Melanocyte of skin (primary cell): Measurements from ENCODE around the gene THAP11. TPM values are rescaled to one million over a fixed set of nuclear protein-coding genes. Genes with fewer than 3 reads are reported as not detected.

Experiments
- small RNA-seq, 2 donors: library from RNA; depleted of rRNA; stranded (forward); fragments of <200 nt; gene quantifications; one replicate each; pipeline ENCODE3, GENCODE V24; 2012
- total RNA-seq, 2 donors: library from RNA; depleted of rRNA; stranded (reverse); fragments of >200 nt; gene quantifications; 2 replicates each; pipeline ENCODE4 v1.2.3, GENCODE V29; 2012

The THAP11 gene
- total RNA-seq, result 10 to 100 TPM; 26.5 to 40.0 TPM

DNA sequence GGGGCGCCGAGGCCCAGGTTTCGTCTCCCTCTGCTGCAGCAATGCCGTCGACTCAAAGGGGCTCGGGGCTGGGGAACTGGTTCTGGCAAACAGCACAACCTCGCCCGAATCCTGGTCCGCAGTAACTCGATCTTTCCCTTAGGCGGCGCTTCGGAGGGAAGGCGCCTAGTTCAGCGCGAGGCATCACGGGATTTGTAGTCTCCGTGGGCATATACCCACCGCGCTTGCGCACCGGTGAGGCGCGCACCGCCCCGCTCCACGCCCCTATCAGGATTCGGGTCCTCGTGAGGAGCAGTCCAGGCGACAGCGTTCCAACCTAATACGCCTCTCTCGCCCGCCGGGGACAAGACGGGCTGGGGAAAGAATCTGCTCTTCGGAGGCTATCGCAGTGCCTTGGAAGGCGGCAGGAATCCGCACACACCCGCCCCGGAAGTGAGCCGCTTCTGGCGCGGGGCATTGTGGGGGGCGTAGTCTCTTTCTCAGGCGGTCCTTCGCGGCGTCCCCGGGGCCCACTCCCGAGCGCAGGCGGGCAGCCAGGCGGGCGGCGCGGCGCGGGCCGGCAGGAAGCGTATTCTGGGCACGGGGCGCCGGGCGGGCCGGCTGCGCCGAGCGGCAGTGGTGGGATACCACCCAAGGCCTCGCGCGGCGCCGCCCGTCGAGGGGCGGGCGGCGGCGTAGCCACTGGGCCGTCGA is at the start of gene THAP11:
TSS of gene THAP11 (plus strand) at position 505 of the 693 bp plus-strand sequence. CDS start 235 bp downstream, outside the sequence.

DNA sequence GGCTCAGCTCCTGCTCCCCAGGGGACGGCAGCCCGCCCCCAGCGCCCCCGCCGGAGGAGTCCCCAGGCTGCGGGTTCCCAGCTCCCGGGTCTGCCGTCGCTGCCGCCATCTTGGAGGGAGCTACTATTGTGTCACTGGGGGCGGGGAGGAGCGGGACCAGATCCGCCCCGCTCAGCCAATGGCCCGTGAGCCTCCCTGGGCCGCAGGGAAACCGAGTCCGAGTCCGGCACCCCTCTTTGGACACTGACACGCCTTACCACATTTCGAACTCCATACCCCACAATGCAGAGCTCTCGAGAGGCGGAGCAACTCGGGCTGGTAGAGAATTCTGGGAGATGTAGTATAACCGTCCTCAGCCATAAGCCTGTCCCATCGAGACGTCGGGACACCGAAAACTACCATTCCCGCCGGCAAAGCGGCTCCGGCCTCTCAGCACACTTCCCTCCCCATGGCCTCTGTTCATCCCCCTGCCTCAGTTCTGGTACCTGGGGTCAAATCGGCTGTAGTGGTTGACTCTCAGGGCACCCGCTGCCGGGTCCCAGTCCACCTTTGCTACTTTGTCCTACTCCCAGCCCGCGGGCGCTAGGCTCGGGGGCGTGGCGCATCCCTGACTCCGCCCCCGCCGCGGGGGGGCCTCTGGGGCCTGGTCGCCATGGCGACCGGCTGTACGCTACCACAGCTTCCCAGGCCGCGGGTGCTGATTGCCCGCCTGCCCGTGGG is 35.5 kb upstream of the THAP11 start, which contains the start of the genes RANBP10 and TSNAXIP1:
TSS of gene RANBP10 (minus strand) at position 133 of the 720 bp plus-strand sequence. CDS start at position 109, 24 bp downstream.
TSS of gene TSNAXIP1 (plus strand) at position 462 of the 720 bp plus-strand sequence. CDS start 261 bp downstream, outside the sequence.

DNA sequence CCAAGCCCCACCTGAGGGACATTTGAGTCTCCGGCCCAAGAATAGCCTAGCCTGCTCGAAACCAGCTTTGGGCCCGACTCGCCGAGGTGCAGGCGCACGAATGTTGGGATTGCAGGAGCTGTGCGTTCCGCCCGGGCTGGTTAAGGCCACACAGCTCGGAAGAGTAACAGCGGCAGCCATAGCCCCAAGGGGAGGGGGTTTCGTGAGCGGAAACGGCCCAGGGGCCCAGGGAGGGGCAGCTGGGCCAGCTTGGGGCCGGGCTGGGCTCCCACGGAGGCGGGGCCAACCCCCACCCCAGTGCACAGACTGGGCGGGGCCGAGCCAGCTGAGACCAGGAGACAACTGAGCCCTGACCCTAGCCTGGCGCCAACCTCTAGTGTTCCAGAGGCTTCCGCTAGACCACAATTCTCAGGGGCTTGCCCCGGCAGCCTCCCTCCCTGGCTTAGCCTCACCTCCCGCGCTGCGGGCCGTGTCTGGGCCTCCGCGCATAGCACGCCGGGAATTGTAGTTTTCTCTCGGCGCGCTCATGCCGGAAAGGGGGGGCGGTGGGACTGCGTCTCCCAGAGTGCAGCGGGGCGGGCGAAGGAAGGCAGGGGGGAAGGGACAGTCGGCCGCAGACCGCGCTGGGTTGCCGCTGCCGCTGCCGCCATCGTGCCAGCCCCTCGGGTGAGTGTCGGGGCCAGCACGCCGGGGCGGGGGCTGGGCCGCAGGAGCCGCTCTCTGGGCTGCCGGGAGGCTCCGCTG is 4.4 kb downstream of the THAP11 start, which contains the start of gene NUTF2:
TSS of gene NUTF2 (plus strand) at position 614 of the 744 bp plus-strand sequence. CDS start 18,198 bp downstream, outside the sequence.

DNA sequence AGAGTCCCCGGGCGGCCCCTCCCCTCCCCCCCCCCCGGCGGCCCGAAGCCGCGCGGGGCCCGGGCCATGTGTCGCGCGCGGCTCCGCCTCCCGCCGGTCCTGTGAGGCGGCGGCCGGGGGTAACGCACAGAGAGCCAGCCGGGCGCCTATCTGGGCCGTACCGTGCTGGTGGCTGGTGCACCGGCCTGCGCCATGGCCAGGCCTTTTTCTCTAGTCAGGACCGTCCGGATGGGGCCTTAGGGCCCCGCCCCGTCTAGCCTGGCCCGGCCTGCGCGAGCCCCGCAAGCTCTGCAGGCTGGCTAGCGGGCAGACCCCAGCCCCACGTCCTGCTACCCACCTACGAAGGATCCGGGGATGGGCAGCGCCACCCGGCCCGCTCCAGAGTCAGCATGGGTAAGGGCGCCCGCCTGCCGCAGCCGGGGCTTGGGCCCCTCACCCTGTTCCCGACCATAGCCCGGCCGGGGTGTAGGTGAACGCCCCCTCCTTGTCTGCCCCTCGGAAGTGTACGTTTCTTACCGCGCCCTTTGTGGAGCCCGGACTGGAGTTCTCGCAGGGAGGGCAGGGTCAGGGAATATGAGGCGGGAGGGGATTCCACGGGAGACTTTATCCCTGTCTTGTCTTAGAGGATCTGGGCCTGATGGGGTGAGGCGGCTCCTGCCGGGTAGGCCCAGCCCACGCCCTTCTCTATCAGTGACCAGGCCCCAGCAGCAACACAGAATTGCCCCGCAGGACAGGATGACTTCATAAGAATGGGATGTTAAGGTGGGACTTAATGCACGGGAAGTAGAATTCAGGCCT is 5.1 kb downstream of the THAP11 start, which contains the start of gene CENPT:
TSS of gene CENPT (minus strand) at position 630 of the 798 bp plus-strand sequence. CDS start 13,834 bp downstream, outside the sequence.

DNA sequence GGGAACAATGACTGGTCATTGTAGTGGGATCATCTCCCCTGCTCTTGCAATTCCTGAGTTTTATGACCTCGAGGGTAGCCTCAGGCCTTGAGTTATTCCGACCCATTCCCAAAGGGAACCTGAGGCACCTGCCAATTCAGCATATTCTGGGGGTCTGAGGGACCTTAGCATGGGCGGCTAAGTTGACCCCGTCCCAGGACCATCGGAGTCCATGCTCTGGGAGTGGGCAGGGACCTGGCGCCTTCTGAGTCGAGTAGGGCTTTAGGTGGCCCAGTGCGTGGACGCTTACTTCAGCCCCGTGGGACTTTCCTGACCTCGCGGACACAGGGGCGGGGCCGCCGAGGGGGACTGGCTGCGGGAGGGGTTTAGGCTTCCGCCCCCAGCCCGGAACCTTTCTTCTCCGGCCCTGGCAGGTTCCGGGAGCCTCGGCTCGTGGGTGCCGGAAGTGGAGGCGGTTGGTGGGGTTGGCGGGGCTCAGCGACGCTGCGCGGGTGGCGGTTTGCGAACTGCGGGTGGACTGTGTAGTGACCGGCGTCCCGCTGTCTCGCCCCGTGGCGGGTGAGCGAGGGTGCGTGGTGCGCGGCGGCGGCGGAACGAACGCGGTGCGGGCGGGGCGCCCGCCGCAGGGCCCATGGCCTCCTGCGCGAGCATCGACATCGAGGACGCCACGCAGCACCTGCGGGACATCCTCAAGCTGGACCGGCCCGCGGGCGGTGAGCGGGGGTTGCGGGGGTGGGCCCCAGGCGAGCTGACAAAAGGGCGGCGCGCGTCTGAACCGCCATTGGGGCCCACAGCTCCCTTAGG is 30.7 kb downstream of the THAP11 start, which contains the start of gene EDC4:
TSS of gene EDC4 (plus strand) at position 422 of the 804 bp plus-strand sequence. CDS start at position 632, 210 bp downstream.

DNA sequence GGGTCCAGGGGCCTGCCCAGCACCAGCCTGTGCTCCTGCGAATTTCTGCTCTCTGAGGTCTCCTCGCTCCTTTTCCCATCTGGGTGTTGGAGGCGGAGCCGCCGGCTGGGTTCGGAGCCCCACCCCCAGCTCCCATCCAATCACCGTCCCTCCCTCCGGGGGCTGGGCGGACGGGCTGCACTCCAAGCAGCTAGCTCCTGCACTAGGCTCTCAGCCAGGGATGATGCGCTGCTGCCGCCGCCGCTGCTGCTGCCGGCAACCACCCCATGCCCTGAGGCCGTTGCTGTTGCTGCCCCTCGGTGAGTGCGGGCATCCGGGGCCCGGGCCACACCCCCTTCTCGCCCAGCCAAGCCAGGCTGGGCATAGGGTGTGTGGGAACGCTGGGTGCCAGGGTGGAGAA is 42.6 kb downstream of the THAP11 start, which contains the start of gene NRN1L:
TSS of gene NRN1L (plus strand) at position 202 of the 400 bp plus-strand sequence. CDS start at position 221, 19 bp downstream.

DNA sequence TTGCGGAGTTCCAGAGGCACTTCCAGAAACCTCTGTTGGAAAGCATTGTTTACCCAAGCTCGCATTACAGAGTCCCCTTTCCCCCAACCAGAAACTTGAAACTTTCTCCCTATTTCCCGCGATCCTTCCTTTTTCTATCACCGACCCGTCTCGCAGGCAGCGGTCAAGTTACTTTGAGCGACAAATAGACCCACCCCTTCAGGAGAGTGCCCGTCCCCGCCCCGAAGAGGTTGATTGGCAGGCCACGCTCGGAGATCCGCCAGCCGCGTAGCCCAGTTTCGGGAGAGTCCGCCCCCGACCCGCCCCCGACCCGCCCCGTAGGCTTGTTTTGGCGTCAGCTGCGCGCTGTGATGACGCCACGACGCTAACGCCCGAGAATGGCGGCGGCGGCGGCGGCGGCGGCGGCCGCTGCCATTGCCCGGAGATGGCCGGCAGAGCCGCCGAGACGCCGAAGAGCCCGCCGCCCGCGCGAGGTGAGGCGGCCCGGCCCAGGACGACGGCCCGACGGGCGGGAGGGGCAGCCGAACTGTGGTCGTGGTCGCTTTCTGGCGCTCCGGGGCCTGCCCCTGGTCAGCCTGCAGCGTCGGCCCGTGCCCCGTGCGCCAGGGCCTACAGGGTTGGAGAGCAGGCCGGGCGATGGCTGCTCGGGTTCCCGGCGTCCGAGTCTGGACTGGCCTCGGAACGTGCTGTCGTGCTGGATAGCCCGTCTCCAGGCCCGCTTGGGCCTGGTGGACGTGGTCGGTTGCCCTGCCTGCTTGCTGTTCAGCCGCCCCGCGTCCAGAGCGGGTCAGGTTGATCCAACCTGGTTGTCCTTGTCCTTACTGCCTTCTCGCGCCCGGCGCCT is 51.0 kb downstream of the THAP11 start, which contains the start of gene PSKH1:
TSS of gene PSKH1 (plus strand) at position 356 of the 844 bp plus-strand sequence. CDS start 15,496 bp downstream, outside the sequence.

Small RNA genes lying within 50 kb of the gene (small RNA-seq; reads per million reads assigned to genes)
- gene AC040162.2 (0 reads per million in 2 donors), gene NRN1L (0 reads per million in 2 donors)

Other genes with a start within 250 kb of the THAP11 start
- not detected for gene CARMIL2, start 197.2 kb upstream of the THAP11 start, total RNA-seq
- gene ACD, start 182.1 kb upstream of the THAP11 start, total RNA-seq, result 10 to 100 TPM; 17.9 to 36.6 TPM
- 1 to 10 TPM in 1 of 2 donors, under 1 TPM in 1; 0.69 to 2.3 TPM for gene PARD6A, start 181.4 kb upstream of the THAP11 start, total RNA-seq
- 10 to 100 TPM in 1 of 2 donors, 1 to 10 TPM in 1; 7.9 to 17.0 TPM for gene ENKD1, start 175.6 kb upstream of the THAP11 start, total RNA-seq
- 1 to 10 TPM; 4.0 to 6.2 TPM for gene C16orf86, start 175.5 kb upstream of the THAP11 start, total RNA-seq
- 10 to 100 TPM in 1 of 2 donors, 1 to 10 TPM in 1; 10.0 to 16.3 TPM for gene GFOD2, start 123.0 kb upstream of the THAP11 start, total RNA-seq
- gene RANBP10, start 35.8 kb upstream of the THAP11 start, total RNA-seq, result 10 to 100 TPM; 13.8 to 14.0 TPM
- gene TSNAXIP1, start 35.4 kb upstream of the THAP11 start, total RNA-seq, result under 1 TPM; 0.67 to 0.69 TPM
- 100 to 1,000 TPM; 317 to 429 TPM for gene NUTF2, start 4.6 kb downstream of the THAP11 start, total RNA-seq
- gene CENPT, start 5.4 kb downstream of the THAP11 start, total RNA-seq, result 10 to 100 TPM; 20.3 to 29.0 TPM
- 10 to 100 TPM; 55.7 to 64.9 TPM for gene EDC4, start 30.7 kb downstream of the THAP11 start, total RNA-seq
- gene NRN1L, start 42.6 kb downstream of the THAP11 start, total RNA-seq, result under 1 TPM in 1 of 2 donors, not detected in 1; 0.34 TPM
- 10 to 100 TPM; 19.6 to 24.1 TPM for gene PSKH1, start 50.9 kb downstream of the THAP11 start, total RNA-seq
- 1 to 10 TPM in 1 of 2 donors, not detected in 1; 1.3 TPM for gene CTRL, start 89.5 kb downstream of the THAP11 start, total RNA-seq
- gene PSMB10, start 94.5 kb downstream of the THAP11 start, total RNA-seq, result 10 to 100 TPM; 63.9 to 66.4 TPM
- 1 to 10 TPM; 1.0 to 1.7 TPM for gene LCAT, start 101.8 kb downstream of the THAP11 start, total RNA-seq
- gene SLC12A4, start 126.3 kb downstream of the THAP11 start, total RNA-seq, result 10 to 100 TPM; 25.3 to 25.5 TPM
- not detected for gene DPEP3, start 138.2 kb downstream of the THAP11 start, total RNA-seq
- not detected for gene DPEP2, start 157.2 kb downstream of the THAP11 start, total RNA-seq
- not detected for gene DPEP2NB, start 173.6 kb downstream of the THAP11 start, total RNA-seq
- 10 to 100 TPM; 17.6 to 19.6 TPM for gene DDX28, start 180.9 kb downstream of the THAP11 start, total RNA-seq
- 10 to 100 TPM; 14.1 to 24.6 TPM for gene DUS2, start 181.0 kb downstream of the THAP11 start, total RNA-seq
- 10 to 100 TPM; 20.3 to 31.3 TPM for gene NFATC3, start 243.1 kb downstream of the THAP11 start, total RNA-seq